Urinary bladder (tissue), 4 donors: ENCODE measurements around the gene KCTD13. TPM values are rescaled to one million over a fixed set of nuclear protein-coding genes. Genes with fewer than 3 reads are reported as not detected.

Source experiments
- DNase-seq: peaks from one replicate; pipeline ENCODE4 v3.0.0-alpha.2; 2015; ENCODE audit errors: extremely low spot score
- H3K27ac ChIP-seq: one replicate; pipeline ENCODE4 v1.5.1; 2013; ENCODE audit warnings: low read depth, mild to moderate bottlenecking, moderate library complexity
- H3K36me3 ChIP-seq: one replicate; pipeline ENCODE4 v1.6.1; 2013; ENCODE audit warnings: mild to moderate bottlenecking, moderate library complexity; ENCODE audit not compliant: insufficient read depth
- H3K4me1 ChIP-seq: one replicate; pipeline ENCODE4 v1.6.1; 2013; ENCODE audit warnings: mild to moderate bottlenecking, moderate library complexity; ENCODE audit not compliant: insufficient read depth
- H3K4me3 ChIP-seq: one replicate; pipeline ENCODE4 v1.5.1; 2013; ENCODE audit warnings: low read depth, low read length
- WGBS: extraction: QIAGEN DNeasy Blood & Tissue Kit; methylation state at CpG from one replicate; pipeline ENCODE4 v1.1.7; 2013; 5-methylcytosine and 5-hydroxymethylcytosine counted together
- polyA plus RNA-seq: library from polyadenylated mRNA; stranded (reverse); fragments of 200-250 nt; gene quantifications from one replicate; pipeline ENCODE4 v1.2.3, GENCODE V29; 2013
- total RNA-seq: library from RNA; depleted of rRNA; stranded (reverse); fragments of >200 nt; gene quantifications from one replicate; pipeline ENCODE4 v1.2.3, GENCODE V29; 2014
- donor health status: healthy with polysubstance abuse.
- donor health status: healthy.

The KCTD13 gene
- total and polyA plus RNA-seq, 2 donors = 10.4 to 20.9 TPM

DNA sequence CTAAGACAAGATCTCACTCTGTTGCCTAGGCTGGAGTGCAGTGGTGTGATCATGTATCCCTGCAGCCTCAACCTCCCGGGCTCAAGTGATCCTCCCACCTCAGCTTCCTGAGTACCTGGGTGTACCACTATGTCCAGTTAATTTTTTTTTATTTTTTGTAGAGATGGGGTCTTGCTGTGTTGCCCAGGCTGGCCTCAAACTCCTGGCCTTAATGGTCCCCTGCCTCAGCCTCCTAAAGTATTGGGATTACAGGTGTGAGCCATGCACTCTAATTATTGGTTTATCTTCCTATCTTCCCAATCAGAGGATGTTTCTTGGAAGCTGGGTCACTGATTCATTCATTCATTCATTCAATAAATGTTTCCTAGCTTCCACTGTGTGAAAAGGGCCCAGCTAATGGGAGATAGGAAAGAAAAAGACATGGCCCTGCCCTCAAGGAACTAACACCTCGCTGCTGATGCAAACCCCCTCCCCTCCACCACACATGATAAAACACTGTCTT, 17.3 kb downstream of the KCTD13 start:
- no peak overlapping the region for H3K27ac ChIP-seq
- H3K36me3 ChIP-seq = no peaks in the 10 kb centered on the region
- no peak overlapping the region for H3K4me3 ChIP-seq
- H3K4me1 ChIP-seq = no peaks in the 10 kb centered on the region
- no peak for DNase-seq
- 84% methylated on average over 2 of the region's 2 CpGs for WGBS

DNA sequence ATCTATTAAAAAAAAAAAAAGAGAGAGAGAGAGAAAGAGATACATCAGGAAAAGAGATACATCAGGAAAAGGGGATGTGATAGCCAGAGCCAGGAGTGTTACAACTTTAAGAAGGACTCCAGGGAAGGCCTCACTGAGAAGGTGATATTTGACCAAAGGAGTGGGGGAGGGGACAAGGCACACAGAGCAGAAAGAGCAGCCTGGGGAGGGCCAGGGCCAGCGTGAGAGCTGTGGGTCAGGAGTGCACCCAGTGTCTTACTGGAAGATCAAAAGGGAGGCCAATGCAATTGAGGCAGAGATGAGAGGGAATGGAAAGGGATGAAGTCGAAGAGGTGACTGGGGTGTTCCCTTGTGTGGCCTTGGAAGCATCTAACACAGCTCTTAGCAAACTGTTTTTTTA, 18.1 kb downstream of the KCTD13 start:
- H3K4me3 ChIP-seq = no peak overlapping the region
- H3K36me3 ChIP-seq = no peaks in the 10 kb centered on the region
- H3K4me1 ChIP-seq = no peaks in the 10 kb centered on the region
- no peak overlapping the region for H3K27ac ChIP-seq
- 76% methylated on average over 2 of the region's 2 CpGs for WGBS
- DNase-seq = no peak

GRCh38 chr16:29906520-29907244, 19.3 kb downstream of the KCTD13 start:
- Histone ChIP-seq H3K36me3 (no peaks in the 10 kb centered on the region), H3K4me1 (no peaks in the 10 kb centered on the region), H3K4me3 (no peak overlapping the region), H3K27ac (no peak overlapping the region)
- no peak for DNase-seq
- 82% methylated on average over 23 of the region's 23 CpGs for WGBS

- Histone ChIP-seq H3K27ac (no peak overlapping the region), H3K36me3 (no peaks in the 10 kb centered on the region), H3K4me3 (no peak overlapping the region), H3K4me1 (no peaks in the 10 kb centered on the region)
- DNase-seq = no peak
- WGBS = 84% methylated on average over 13 of the region's 13 CpGs
Measured at GRCh38 chr16:29905668-29906067, 20.4 kb downstream of the KCTD13 start.

DNA sequence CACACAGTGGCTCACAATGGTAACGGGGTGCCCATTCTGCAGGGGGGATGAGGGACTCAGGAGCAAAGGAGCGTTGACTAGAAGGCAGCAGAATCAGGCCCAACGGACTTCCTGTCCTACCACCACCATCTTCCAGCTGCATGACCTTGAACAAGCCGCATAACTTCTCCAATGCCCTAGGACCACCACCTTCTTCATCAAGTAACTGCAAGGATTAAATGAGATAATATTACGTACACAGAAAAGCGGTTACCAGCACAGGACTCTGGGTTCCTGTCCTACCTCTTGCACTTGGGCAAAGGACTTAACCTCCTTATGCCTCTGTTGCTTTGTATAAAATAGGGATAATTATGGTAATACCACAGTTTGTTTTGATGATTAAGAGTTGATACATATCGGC, 21.1 kb downstream of the KCTD13 start:
- no peak overlapping the region for H3K4me3 ChIP-seq
- no peaks in the 10 kb centered on the region for H3K4me1 ChIP-seq
- H3K36me3 ChIP-seq = no peaks in the 10 kb centered on the region
- 92% methylated on average over 7 of the region's 7 CpGs for WGBS
- H3K27ac ChIP-seq = no peak overlapping the region
- no peak for DNase-seq

DNA sequence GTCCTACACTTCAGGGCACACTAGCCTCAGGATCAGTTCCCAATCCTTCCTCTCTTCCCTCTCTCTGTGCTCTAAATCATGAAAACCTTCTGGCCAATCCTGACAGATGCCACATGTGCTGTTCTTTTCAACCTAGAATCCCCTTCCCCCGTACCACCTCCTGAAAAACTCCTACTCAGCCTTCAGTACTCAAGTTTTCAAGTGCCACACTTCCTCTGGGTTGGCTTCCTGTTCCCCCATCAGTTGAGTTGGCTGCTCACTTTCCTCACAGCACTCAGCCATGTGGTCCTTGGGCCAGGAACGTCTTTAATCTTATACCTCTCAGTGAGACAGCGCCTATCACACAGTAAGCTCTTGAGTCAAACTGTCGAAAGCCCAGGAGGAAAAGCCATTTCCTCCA, 22.4 kb downstream of the KCTD13 start:
- Histone ChIP-seq H3K27ac (no peak overlapping the region), H3K4me1 (no peaks in the 10 kb centered on the region), H3K4me3 (no peak overlapping the region), H3K36me3 (no peaks in the 10 kb centered on the region)
- no peak for DNase-seq
- WGBS = 71% methylated on average over 4 of the region's 4 CpGs

GRCh38 chr16:29901607-29901945, 24.4 kb downstream of the KCTD13 start:
- 89% methylated on average over 19 of the region's 19 CpGs for WGBS
- DNase-seq = no peak

DNA sequence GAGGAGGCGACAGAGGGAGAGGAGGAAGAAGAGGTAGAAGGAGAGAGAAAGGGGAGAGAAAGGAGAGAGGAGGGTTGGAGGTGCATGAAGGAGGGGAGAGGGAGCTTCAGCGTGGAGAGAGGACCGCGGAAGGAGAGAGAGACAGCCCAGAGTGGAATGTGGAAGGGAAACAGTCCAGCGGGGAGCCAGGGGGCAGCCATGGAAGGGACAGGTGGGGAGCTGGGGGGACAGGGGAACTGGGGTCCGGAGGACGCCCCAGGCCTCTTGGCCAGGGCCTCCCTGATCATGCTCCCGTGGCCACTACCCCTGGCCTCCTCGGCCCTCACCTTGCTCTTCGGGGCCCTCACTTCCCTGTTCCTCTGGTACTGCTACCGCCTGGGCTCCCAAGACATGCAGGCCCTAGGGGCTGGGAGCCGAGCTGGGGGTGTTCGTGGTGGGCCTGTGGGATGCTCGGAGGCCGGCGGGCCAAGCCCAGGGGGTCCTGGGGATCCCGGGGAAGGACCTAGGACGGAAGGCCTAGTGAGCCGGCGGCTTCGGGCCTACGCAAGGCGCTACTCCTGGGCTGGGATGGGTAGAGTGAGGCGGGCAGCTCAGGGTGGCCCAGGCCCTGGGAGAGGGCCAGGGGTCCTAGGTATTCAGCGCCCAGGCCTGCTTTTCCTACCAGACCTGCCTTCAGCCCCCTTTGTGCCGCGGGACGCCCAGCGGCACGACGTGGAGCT, 25.0 kb downstream of the KCTD13 start:
- 52% methylated on average over 31 of the region's 31 CpGs for WGBS

More at GRCh38 chr16:29901607-29901945, 24.4 kb downstream of the KCTD13 start:
- no peak overlapping the region for H3K4me3 ChIP-seq
- H3K4me1 ChIP-seq = no peaks in the 10 kb centered on the region
- H3K27ac ChIP-seq = no peak overlapping the region
- no peaks in the 10 kb centered on the region for H3K36me3 ChIP-seq

GRCh38 chr16:29900102-29900887, 25.7 kb downstream of the KCTD13 start, which contains the start of gene ASPHD1:
Gene ASPHD1, plus strand, starts transcription at chr16:29900488. Its CDS starts 484 bp downstream, at chr16:29900972.
- no peaks in the 10 kb centered on the region for H3K4me1 ChIP-seq
- H3K4me3 ChIP-seq = peak within 1 kb of the TSS; percentile 55
- 1% methylated on average over 67 of the region's 67 CpGs for WGBS
- no peak within 1 kb of the TSS for H3K27ac ChIP-seq
- DNase-seq = no peak
- H3K36me3 ChIP-seq = no peaks in the 10 kb centered on the region

More for the DNA sequence above, 25.0 kb downstream of the KCTD13 start:
- Histone ChIP-seq H3K27ac (no peak overlapping the region), H3K4me1 (no peaks in the 10 kb centered on the region), H3K4me3 (no peak overlapping the region), H3K36me3 (no peaks in the 10 kb centered on the region)
- DNase-seq = no peak

- Histone ChIP-seq H3K4me1 (no peaks in the 10 kb centered on the region), H3K27ac (no peak within 1 kb of the TSS), H3K4me3 (peak within 1 kb of the TSS; percentile 55), H3K36me3 (no peaks in the 10 kb centered on the region)
- DNase-seq = peak; percentile 77
- WGBS = under 1% methylated on average over 29 of the region's 29 CpGs
Measured at GRCh38 chr16:29899516-29900101, 26.4 kb downstream of the KCTD13 start, which contains the start of gene SEZ6L2. Gene SEZ6L2, minus strand, starts transcription at chr16:29899550. Its CDS starts 531 bp downstream, at chr16:29899019.

DNA sequence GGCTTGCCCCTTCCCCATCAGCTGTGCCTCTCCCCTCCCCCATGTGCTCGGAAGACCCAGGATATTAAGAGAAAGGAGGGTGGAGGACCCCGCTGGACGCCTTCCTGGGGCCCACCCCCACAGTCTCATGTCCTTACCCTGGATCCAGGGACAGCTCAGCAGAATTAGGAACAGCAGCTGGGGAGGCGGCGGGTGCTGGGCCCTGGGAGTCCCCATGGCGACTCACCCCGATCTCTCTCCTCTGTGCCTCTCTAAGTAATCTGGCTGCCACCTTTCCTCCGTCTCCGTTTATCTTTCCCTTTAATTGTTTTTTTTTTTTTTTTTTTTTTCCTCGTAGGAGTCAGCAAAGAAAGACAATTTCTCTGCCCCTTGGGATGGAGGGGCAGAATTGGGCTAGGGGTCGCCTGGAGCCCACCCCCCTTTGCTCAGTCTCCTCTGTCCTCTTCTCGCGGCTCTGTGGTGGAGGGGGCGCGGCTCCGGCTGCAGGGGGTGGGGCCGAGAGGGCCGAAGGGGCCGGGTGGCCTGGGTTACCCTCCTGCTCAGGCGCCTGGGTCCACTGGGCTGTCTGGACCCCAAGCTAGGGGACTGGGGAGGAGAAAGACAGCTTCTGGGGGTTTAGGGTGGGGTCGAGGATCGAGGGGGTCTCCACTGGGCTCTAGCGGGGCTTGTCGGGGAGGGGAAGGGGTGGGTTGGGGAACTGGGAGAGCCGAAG, 27.1 kb downstream of the KCTD13 start:
- H3K36me3 ChIP-seq = no peaks in the 10 kb centered on the region
- no peak overlapping the region for H3K27ac ChIP-seq
- H3K4me1 ChIP-seq = no peaks in the 10 kb centered on the region
- no peak for DNase-seq
- no peak overlapping the region for H3K4me3 ChIP-seq
- 2% methylated on average over 25 of the region's 25 CpGs for WGBS

DNA sequence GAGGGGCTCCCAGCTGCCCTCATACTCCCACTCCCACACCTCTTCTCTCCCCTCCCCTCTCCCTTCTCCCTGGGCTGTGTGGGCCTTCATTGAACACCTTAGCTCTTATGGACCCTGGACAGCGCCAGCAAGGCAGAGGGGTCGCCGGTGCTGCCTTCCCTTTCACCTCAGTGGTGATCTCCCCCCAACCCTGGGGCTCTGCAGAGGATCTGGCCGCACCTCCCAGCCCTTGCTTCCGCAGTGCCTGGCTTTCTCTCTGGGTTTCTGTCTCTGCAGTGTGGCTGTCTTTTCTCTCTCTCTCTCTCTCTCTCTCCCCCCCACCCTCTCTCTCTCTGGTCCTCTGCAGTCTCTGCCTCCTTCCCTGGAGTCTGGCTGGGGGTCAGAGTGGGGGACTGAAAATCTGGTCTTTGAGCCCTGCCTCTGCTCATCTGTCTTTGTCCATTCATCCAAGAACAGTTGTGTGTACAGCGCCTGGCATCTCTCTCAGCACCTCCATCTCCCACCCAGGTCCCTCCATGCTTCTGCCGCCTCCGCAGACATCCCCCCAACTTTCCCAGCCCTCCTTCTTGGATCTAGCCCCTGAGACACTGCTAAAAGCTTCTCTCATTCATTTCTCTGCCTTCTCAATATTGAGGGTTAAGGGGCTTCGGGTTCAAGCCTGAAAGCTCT, 27.8 kb downstream of the KCTD13 start:
- no peak for DNase-seq
- Histone ChIP-seq H3K4me1 (no peaks in the 10 kb centered on the region), H3K36me3 (no peaks in the 10 kb centered on the region), H3K27ac (no peak overlapping the region), H3K4me3 (no peak overlapping the region)
- 10% methylated on average over 9 of the region's 9 CpGs for WGBS
